Progenitor cell of endocrine pancreas (in vitro differentiated cells): ENCODE results near the gene ADAT3. TPM values are rescaled to one million over a fixed set of nuclear protein-coding genes. Genes with fewer than 3 reads are reported as not detected.

Experiments used
- DNase-seq: peaks from one replicate; pipeline ENCODE4 v3.0.0; 2021; ENCODE audit warnings: low spot score; ENCODE audit not compliant: unreplicated experiment
- H3K27ac Mint-ChIP-seq: 2 replicates; pipeline ENCODE4 v1.8.0; 2021; ENCODE audit warnings: mild to moderate bottlenecking, moderate library complexity, mixed read lengths
- H3K27me3 Mint-ChIP-seq: 2 replicates; pipeline ENCODE4 v1.8.0; 2021; ENCODE audit warnings: mixed read lengths
- H3K36me3 Mint-ChIP-seq: 2 replicates; pipeline ENCODE4 v1.8.0; 2022; ENCODE audit warnings: mixed read lengths; ENCODE audit not compliant: insufficient read depth
- H3K4me1 Mint-ChIP-seq: 2 replicates; pipeline ENCODE4 v1.8.0; 2021; ENCODE audit warnings: low read depth, mixed read lengths
- H3K4me3 Mint-ChIP-seq: 2 replicates; pipeline ENCODE4 v1.8.0; 2021; ENCODE audit warnings: low read depth, mild to moderate bottlenecking, moderate library complexity, mixed read lengths
- H3K9me3 Mint-ChIP-seq: 2 replicates; pipeline ENCODE4 v1.8.0; 2021; ENCODE audit warnings: low read depth, mixed read lengths
- CTCF ChIP-seq: fragments of 200-600 bp; sonication (generic); IDR thresholded peaks from one replicate; pipeline ENCODE4 v1.5.0; 2021; ENCODE audit warnings: antibody characterized with exemption, mild to moderate bottlenecking; ENCODE audit not compliant: unreplicated experiment
- total RNA-seq: library from RNA; stranded (reverse); gene quantifications from 2 replicates; pipeline ENCODE4 v1.2.1, GENCODE V29; 2021

ADAT3 gene
- total RNA-seq, 1 donor from 2014 or later, result 14.1 TPM

GRCh38 chr19:1936916-1937610 lies 31.9 kb downstream of the ADAT3 start:
- H3K4me1 Mint-ChIP-seq, result peaks cover 7% of the 10 kb centered on the region
- no peak for DNase-seq
- no peak for TF ChIP-seq CTCF
- H3K9me3 Mint-ChIP-seq, result peaks cover 3% of the 10 kb centered on the region
- H3K27me3 Mint-ChIP-seq, result no peaks in the 10 kb centered on the region
- no peak overlapping the region for H3K27ac Mint-ChIP-seq
- H3K4me3 Mint-ChIP-seq, result no peak overlapping the region
- peaks cover 2% of the 10 kb centered on the region for H3K36me3 Mint-ChIP-seq

- Mint-ChIP-seq H3K27ac (no peak overlapping the region), H3K9me3 (peaks cover 3% of the 10 kb centered on the region), H3K4me3 (no peak overlapping the region), H3K27me3 (no peaks in the 10 kb centered on the region), H3K36me3 (peaks cover 2% of the 10 kb centered on the region), H3K4me1 (peaks cover 11% of the 10 kb centered on the region)
- TF ChIP-seq CTCF, result no peak
- no peak for DNase-seq
These were observed 32.9 kb downstream of the ADAT3 start for GRCh38 chr19:1938071-1938470.

- DNase-seq, result no peak
- H3K4me1 Mint-ChIP-seq, result peaks cover 16% of the 10 kb centered on the region
- peak; percentile 14 for TF ChIP-seq CTCF
- H3K27ac Mint-ChIP-seq, result peak within 1 kb of the TSS; percentile 98
- no peaks in the 10 kb centered on the region for H3K27me3 Mint-ChIP-seq
- H3K9me3 Mint-ChIP-seq, result no peaks in the 10 kb centered on the region
- H3K4me3 Mint-ChIP-seq, result peak within 1 kb of the TSS; percentile 92
- no peaks in the 10 kb centered on the region for H3K36me3 Mint-ChIP-seq
These were observed 36.2 kb downstream of the ADAT3 start, which contains the start of gene CSNK1G2 for GRCh38 chr19:1941146-1942077. CSNK1G2 (plus strand) TSS chr19:1941172; CDS start chr19:1969773, 28,601 bp downstream.

GRCh38 chr19:1942078-1942933 lies 37.1 kb downstream of the ADAT3 start:
- Mint-ChIP-seq H3K27ac (peak overlapping the region; percentile 96), H3K4me3 (peak overlapping the region; percentile 92), H3K4me1 (peaks cover 16% of the 10 kb centered on the region), H3K36me3 (no peaks in the 10 kb centered on the region), H3K27me3 (no peaks in the 10 kb centered on the region), H3K9me3 (no peaks in the 10 kb centered on the region)
- peak; percentile 71 for DNase-seq
- TF ChIP-seq CTCF, result no peak
